Cardiac fibroblast (primary cell): Measurements from ENCODE around the gene DAP3.
"Not testable (repeated sequence)": the region's sequence is repeated elsewhere in the genome, so short reads cannot be mapped to it uniquely, and the experiment has no call there.

Experiments
- DNase-seq, 2 donors: peaks; one replicate each; pipeline versions ENCODE4 v3.0.0 to v3.0.0-alpha.2; 2010; ENCODE audit warnings: low read depth in 2 of 2
- H3K4me3 ChIP-seq, 2 donors: replicated peaks in 1 of 2; 1 replicate in 1 of 2; 2 replicates in 1 of 2; pipeline ENCODE4 v1.5.1; 2011; ENCODE audit warnings: low read depth in 2 of 2, low read length in 2 of 2, mild to moderate bottlenecking in 2 of 2, moderate library complexity in 1 of 2
- CTCF ChIP-seq: IDR thresholded peaks from one replicate; pipeline ENCODE4 v1.5.1; 2011; ENCODE audit warnings: low read depth, mild to moderate bottlenecking, low read length, inconsistent platforms

DAP3 gene

DNA sequence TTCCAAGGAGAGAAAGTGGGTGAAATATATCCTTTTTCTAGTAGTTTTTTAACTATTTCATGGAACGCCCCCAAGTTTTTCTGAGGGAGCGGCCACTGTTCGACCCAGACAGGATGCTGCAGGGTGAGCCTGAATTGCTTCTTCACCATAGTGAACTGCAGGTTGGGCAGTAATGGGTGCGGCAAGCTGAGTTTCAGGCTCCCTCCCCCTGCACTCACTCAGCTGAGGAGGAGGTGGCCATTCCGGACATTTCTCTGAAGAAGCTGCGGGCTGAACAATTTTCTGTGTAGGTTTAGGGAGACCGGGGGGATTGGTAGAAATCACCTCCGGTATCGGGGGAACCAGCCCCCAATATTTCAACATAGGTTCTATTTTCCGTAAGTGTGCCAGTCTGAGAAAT is 8.2 kb downstream of the DAP3 start:
- H3K4me3 ChIP-seq = no peak overlapping the region
- no peak for DNase-seq
- no peak for TF ChIP-seq CTCF

GRCh38 chr1:155697616-155698015 is 8.7 kb downstream of the DAP3 start:
- DNase-seq = not testable (repeated sequence)

DNA sequence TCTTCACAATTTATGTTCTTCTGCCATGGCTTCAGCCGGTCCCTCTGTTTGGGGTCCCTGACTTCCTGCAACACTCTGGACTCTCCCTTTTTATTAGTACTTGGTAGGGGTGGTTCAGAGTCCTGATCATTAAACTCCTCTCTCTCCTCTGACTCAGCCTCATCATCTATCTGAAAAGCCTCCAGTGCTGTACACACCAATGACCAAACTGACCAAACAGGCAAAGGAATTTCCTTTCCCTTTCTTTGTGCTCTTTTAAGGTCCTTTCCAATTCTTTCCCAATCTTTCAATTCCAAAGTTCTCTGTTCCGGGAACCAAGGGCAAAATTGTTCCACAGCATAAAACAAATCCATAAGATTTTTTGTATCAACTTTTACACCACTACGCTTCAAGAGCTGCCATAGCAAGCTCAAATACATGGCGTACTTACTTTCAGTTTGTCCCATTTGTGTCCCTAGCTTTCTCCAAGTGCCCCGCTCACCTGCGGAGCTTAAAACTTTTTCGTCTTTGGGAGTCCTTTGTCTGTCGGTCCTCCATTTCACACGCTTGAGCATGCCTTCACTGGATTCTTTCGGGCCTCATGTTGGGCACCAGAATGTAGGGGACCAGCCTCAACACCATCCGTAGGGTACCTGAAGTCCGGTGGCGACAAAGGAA is 9.6 kb downstream of the DAP3 start:
- no peak overlapping the region for H3K4me3 ChIP-seq
- DNase-seq = peak; percentile 46 to 60
- no peak for TF ChIP-seq CTCF

More at GRCh38 chr1:155697616-155698015, 8.7 kb downstream of the DAP3 start:
- not testable (repeated sequence) for H3K4me3 ChIP-seq

DNA sequence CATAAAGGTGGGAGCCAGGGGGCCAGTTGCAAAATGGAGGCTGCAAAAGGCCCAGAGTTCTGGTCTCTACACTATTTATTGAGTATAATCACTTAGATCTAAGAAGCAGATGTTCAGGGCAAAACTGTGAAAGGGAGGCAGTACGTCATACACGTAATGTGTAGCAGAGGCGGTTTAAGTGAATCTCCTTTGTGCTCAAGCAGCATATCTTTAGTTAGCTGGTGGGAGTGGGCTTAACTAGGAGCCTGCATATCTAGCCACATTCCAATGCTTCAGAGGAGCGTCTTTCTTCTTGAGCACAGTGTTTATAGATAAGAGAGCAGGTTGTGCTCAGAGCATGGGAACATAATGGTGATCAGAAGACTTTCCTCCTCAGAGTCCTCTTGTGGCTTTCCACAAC is 10.2 kb downstream of the DAP3 start:
- H3K4me3 ChIP-seq, DNase-seq: not testable (repeated sequence)

DNA sequence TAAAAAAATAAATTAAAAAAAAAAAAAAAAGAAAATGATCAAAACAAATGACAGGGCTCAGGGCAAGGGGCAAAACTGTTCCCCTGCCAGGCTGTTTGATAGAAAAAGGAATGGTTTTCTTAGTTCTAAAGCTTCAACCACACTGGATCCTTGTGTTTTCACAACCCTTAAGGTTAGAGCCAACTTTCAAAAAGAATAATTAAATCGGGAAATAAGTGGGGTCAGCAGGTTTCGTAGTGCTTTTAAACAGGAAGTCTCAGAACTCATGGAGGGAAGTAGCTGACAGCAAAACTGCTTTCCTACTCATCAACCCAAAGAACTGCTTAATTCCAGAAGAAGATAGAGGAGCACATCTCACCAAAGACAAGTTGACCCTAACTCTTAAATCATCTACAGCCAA is 12.8 kb downstream of the DAP3 start:
- DNase-seq, H3K4me3 ChIP-seq: not testable (repeated sequence)

GRCh38 chr1:155703216-155703615 is 14.3 kb downstream of the DAP3 start:
- DNase-seq = no peak
- TF ChIP-seq CTCF = no peak
- H3K4me3 ChIP-seq = no peak overlapping the region

- DNase-seq, H3K4me3 ChIP-seq: not testable (repeated sequence)
Measured at GRCh38 chr1:155704414-155704813, 15.5 kb downstream of the DAP3 start.

DNA sequence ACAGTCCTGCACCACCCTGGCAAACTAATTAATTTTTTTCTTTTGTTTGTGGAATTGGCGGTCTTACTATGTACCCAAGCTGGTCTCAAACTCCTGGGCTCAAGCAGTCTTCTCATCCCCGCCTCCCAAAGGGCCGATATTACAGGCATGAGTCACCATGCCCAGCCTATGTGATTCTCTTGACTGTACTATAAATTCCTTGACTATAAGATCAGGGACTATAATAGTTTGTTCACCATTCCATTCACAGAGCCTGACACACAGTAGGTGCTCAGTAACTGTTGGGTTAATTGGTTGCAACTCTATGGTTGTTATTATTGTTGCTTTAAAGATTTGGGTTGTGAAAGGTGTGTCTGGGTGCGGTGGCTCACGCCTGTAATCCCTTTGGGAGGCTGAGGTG is 17.2 kb downstream of the DAP3 start:
- H3K4me3 ChIP-seq = no peak overlapping the region
- TF ChIP-seq CTCF = no peak
- DNase-seq = peak; percentile 35 to 79

DNA sequence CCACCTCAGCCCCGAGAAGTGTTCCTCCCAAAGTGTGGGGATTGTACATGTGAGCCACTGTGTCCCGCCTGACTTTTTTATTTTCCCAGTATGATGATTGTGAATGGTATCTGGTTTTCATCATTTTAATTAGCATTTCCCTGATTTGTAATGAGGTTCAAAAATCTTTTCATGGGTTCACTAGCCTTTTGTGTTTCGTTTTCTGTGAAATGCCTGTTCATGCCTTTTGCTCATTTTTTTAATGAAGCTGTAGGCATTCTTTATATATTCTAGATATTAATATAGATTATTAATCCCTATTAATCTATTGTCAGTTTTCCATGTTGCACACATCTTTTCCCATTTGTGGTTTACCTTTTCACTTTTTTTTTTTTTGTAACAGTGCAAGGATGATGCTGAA is 20.5 kb downstream of the DAP3 start:
- H3K4me3 ChIP-seq = no peak overlapping the region
- no peak for TF ChIP-seq CTCF
- DNase-seq = no peak

GRCh38 chr1:155711457-155711856 is 22.6 kb downstream of the DAP3 start:
- not testable (repeated sequence) for H3K4me3 ChIP-seq

More at GRCh38 chr1:155711457-155711856, 22.6 kb downstream of the DAP3 start:
- not testable (repeated sequence) for DNase-seq
